Stimulated activated CD8-positive, alpha-beta memory T cell treated with anti-CD3 and anti-CD28 coated beads, Interleukin-15, amount 100 ng/mL, for 48 hours (primary cell): Measurements from ENCODE around the gene RUFY3.
"Not testable (repeated sequence)": the region's sequence is repeated elsewhere in the genome, so short reads cannot be mapped to it uniquely, and the experiment has no call there.

Experiments used
- DNase-seq, 2 donors: peaks; one replicate each; pipeline ENCODE4 v3.0.0-alpha.2; 2020; ENCODE audit warnings: low read depth in 2 of 2

The RUFY3 gene

GRCh38 chr4:70787496-70787895, 65.7 kb downstream of the RUFY3 start:
- no peak for DNase-seq

- no peak for DNase-seq
These were observed 67.0 kb downstream of the RUFY3 start for GRCh38 chr4:70788733-70789132.

- DNase-seq, result no peak
These were observed 71.9 kb downstream of the RUFY3 start for GRCh38 chr4:70793626-70794025.

- DNase-seq, result peak in 1 of 2 donors; percentile 2
These were observed 79.6 kb downstream of the RUFY3 start for GRCh38 chr4:70801265-70801809.

GRCh38 chr4:70802928-70803580, 81.3 kb downstream of the RUFY3 start:
- DNase-seq, result no peak

- no peak for DNase-seq
These were observed 86.4 kb downstream of the RUFY3 start for GRCh38 chr4:70808151-70808550.

GRCh38 chr4:70815370-70815769, 93.6 kb downstream of the RUFY3 start:
- DNase-seq, result no peak

- DNase-seq, result no peak
These were observed 95.1 kb downstream of the RUFY3 start for GRCh38 chr4:70816894-70817293.

- DNase-seq, result no peak
These were observed 96.5 kb downstream of the RUFY3 start for GRCh38 chr4:70818173-70818855.

- no peak for DNase-seq
These were observed 97.2 kb downstream of the RUFY3 start for GRCh38 chr4:70818921-70819320.

GRCh38 chr4:70829015-70829414, 107.3 kb downstream of the RUFY3 start:
- no peak for DNase-seq

- no peak for DNase-seq
These were observed 107.7 kb downstream of the RUFY3 start for GRCh38 chr4:70829492-70829891.

- DNase-seq, result no peak
These were observed 108.3 kb downstream of the RUFY3 start for GRCh38 chr4:70830054-70830453.

- DNase-seq, result no peak
These were observed 109.5 kb downstream of the RUFY3 start for GRCh38 chr4:70831293-70831692.

- DNase-seq, result no peak
These were observed 111.9 kb downstream of the RUFY3 start for GRCh38 chr4:70833675-70834074.

GRCh38 chr4:70836081-70836480, 114.3 kb downstream of the RUFY3 start:
- DNase-seq, result no peak

- DNase-seq, result no peak
These were observed 116.4 kb downstream of the RUFY3 start for GRCh38 chr4:70838204-70838603.

GRCh38 chr4:70838666-70839588, 117.2 kb downstream of the RUFY3 start:
- DNase-seq, result peak; percentile 57 to 62

- DNase-seq, result peak; percentile 90
These were observed 117.9 kb downstream of the RUFY3 start, which contains the start of gene GRSF1 for GRCh38 chr4:70839589-70840093. GRSF1 (minus strand) TSS chr4:70839890; CDS start chr4:70839827, 63 bp downstream.

- DNase-seq, result peak; percentile 51 to 52
These were observed 118.4 kb downstream of the RUFY3 start for GRCh38 chr4:70840137-70840536.

GRCh38 chr4:70840631-70841030, 118.9 kb downstream of the RUFY3 start:
- DNase-seq, result not testable (repeated sequence)

GRCh38 chr4:70841211-70841610, 119.4 kb downstream of the RUFY3 start:
- no peak for DNase-seq
